Measurements from ENCODE around the gene NUCB1. TPM values are rescaled to one million over a fixed set of nuclear protein-coding genes. Genes with fewer than 3 reads are reported as not detected.

The NUCB1 gene
- total and polyA plus RNA-seq, 9 of the 15 experiments (the other 6 are each of a cell fraction or from before 2014, with no cell fraction given), result 3.1 to 153 (median 71.7) TPM

DNA sequence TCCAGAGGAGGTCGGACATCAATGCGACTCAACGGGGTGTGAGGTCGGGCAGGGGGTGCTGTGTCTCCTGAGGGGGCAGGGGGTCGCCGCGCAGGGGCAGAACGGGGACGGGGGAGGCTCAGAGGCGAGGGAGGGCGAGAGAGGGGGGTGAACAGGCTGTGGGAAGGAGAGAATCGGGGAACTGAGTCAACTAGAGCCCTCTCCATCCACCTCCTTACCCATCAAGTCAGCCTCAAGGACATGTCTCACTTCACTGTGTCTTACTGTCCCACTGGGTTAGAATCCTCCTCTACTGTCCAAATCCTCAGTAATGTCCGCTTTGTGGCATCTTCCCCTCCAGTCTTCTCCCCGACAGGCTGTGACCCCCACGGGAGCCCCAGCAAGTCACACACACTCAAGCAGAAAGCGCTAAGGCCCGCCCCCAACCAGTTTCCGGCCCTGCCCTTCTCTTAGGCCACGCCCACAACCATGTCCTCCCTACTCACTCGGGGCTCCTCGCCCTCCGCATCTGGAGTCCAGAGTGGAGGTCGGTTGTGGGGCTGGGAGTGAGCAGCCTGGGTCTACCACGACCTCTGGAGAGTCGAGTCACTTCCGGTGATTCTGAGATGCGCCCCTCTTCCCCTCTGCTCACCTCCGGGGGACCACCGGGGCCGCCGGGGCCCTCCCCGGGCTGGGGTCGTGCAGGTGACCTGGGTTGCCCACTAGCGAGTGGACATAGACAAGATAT is 41.0 kb upstream of the NUCB1 start (continued):
- TF ChIP-seq, protein P1, sequence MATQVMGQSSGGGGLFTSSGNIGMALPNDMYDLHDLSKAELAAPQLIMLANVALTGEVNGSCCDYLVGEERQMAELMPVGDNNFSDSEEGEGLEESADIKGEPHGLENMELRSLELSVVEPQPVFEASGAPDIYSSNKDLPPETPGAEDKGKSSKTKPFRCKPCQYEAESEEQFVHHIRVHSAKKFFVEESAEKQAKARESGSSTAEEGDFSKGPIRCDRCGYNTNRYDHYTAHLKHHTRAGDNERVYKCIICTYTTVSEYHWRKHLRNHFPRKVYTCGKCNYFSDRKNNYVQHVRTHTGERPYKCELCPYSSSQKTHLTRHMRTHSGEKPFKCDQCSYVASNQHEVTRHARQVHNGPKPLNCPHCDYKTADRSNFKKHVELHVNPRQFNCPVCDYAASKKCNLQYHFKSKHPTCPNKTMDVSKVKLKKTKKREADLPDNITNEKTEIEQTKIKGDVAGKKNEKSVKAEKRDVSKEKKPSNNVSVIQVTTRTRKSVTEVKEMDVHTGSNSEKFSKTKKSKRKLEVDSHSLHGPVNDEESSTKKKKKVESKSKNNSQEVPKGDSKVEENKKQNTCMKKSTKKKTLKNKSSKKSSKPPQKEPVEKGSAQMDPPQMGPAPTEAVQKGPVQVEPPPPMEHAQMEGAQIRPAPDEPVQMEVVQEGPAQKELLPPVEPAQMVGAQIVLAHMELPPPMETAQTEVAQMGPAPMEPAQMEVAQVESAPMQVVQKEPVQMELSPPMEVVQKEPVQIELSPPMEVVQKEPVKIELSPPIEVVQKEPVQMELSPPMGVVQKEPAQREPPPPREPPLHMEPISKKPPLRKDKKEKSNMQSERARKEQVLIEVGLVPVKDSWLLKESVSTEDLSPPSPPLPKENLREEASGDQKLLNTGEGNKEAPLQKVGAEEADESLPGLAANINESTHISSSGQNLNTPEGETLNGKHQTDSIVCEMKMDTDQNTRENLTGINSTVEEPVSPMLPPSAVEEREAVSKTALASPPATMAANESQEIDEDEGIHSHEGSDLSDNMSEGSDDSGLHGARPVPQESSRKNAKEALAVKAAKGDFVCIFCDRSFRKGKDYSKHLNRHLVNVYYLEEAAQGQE (IDR thresholded peaks at IDR 0.05; ENCODE audit: borderline replicate concordance), result no peak
- TF ChIP-seq, protein P1 (CRISPR knock-in tag; IDR thresholded peaks at IDR 0.05; ENCODE audit: low read depth), result 0 out of 2 replicates have a peak, but pooled peaks have one; percentile 45
- TF ChIP-seq GTF2A2 (tag; IDR thresholded peaks at IDR 0.05), result no peak
- TF ChIP-seq POLR2A (conservative IDR thresholded peaks at IDR 0.05), result peak; percentile 79
- no peak for TF ChIP-seq SRSF3 (IDR thresholded peaks at IDR 0.05; ENCODE audit: insufficient read depth, low read length)
- TF ChIP-seq SMARCE1 (IDR thresholded peaks at IDR 0.05), result no peak
- 0 out of 2 replicates have a peak, but pooled peaks have one; percentile 41 for TF ChIP-seq ZNF12 (CRISPR knock-in tag; IDR thresholded peaks at IDR 0.05)
- TF ChIP-seq CXXC5 (CRISPR knock-in tag; IDR thresholded peaks at IDR 0.05), result 0 out of 2 replicates have a peak, but pooled peaks have one; percentile 13
- no peak for TF ChIP-seq YBX1 (IDR thresholded peaks at IDR 0.05)
- 0 out of 2 replicates have a peak, but pooled peaks have one; percentile 12 for TF ChIP-seq MXI1 (IDR thresholded peaks at IDR 0.05; ENCODE audit: low read depth, low read length)
- TF ChIP-seq RAD51 (IDR thresholded peaks at IDR 0.05; ENCODE audit: borderline replicate concordance, low read depth), result no peak
- peak; percentile 83 for TF ChIP-seq POLR2G (IDR thresholded peaks at IDR 0.05; ENCODE audit: low read depth, low read length)
- TF ChIP-seq MTA3 (IDR thresholded peaks at IDR 0.05; ENCODE audit: borderline replicate concordance), result 0 out of 2 replicates have a peak, but pooled peaks have one; percentile 69
- TF ChIP-seq, protein P2, sequence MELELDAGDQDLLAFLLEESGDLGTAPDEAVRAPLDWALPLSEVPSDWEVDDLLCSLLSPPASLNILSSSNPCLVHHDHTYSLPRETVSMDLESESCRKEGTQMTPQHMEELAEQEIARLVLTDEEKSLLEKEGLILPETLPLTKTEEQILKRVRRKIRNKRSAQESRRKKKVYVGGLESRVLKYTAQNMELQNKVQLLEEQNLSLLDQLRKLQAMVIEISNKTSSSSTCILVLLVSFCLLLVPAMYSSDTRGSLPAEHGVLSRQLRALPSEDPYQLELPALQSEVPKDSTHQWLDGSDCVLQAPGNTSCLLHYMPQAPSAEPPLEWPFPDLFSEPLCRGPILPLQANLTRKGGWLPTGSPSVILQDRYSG (tag; conservative IDR thresholded peaks at IDR 0.05; ENCODE audit: low read depth), result no peak
- no peak for TF ChIP-seq SREBF1 (IDR thresholded peaks at IDR 0.05; ENCODE audit: borderline replicate concordance, low read depth, low read length)
